HuH-7 (cell line): Measurements from ENCODE around the gene EYA4.

Experiments
- DNase-seq: peaks from one replicate; pipeline ENCODE4 v3.0.0; 2011; ENCODE audit warnings: low spot score

Gene EYA4

DNA sequence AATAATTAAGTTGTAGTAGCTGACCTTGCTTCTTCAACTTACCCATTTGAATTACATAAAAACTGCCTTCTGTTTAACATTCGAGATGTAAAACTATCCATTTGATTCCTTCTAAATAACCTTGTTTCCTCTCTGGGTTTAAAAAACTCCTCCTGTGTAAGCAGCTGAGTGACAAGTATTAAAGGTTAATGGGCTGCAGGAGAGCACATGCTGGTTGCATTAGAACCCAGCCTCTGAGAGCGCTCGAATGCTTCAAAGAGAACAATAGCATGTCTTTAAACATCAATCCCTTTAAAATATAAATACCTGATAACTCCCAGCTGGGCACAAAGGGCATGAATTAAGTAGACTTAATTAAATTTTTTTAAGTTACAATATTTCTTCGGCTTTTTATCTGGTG, 215.8 kb downstream of the EYA4 start:
- DNase-seq: no peak

DNA sequence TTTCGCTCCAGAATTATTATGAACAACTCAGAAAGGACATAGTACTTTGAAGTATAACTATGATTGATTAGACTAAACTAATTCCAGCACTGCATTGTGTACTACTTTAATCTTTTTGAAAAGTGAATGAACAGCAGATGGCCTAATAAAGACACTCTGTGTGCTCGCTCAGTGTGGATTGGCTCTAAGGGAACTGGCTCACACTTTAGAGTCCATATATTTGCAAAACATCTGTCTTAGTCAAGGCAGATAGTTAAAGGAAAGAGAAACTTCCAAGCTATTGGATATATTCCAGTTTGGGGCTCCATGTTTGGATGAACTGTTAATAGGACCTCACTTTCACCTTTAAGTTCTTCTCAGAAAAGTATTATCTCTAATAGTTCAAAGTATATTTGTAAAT, 218.9 kb downstream of the EYA4 start:
- DNase-seq: no peak

DNA sequence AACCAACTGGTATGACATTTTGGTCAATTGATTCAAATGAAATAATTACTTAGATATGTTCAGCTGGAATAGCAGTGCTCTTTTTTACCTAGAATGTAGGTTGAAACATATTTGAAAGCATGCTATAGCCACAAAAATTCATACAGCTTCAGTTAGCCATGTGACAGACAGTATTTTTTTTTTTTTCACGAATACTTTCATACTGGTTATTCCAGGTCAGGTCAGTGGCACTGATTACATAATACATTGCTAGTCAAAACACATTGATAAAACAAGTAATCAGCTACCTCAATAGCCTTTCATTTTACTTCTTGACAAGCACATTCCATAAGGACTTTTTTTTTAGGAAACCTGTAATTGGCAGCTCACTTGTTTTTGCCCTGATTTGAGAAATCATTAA, 222.6 kb downstream of the EYA4 start:
- no peak for DNase-seq

DNA sequence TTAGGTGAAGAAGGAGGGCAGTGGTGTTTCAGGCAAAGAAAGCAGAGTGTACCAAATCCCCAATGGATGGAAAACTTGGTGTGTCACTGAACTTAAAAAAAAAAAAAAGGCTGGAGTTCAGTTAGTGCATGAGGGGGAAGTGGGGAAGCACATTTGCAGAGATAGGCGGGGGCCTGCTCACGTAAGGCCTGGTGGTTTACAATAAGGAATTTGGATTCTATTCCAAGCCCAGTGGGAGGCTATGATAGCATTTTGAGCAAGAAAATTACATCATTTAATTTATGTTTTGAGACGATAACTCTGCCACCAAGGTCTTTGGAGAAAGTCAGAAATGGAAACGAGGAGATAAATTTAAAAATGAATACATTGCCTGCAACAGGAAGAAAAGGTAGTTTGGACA, 225.5 kb downstream of the EYA4 start:
- DNase-seq: no peak

DNA sequence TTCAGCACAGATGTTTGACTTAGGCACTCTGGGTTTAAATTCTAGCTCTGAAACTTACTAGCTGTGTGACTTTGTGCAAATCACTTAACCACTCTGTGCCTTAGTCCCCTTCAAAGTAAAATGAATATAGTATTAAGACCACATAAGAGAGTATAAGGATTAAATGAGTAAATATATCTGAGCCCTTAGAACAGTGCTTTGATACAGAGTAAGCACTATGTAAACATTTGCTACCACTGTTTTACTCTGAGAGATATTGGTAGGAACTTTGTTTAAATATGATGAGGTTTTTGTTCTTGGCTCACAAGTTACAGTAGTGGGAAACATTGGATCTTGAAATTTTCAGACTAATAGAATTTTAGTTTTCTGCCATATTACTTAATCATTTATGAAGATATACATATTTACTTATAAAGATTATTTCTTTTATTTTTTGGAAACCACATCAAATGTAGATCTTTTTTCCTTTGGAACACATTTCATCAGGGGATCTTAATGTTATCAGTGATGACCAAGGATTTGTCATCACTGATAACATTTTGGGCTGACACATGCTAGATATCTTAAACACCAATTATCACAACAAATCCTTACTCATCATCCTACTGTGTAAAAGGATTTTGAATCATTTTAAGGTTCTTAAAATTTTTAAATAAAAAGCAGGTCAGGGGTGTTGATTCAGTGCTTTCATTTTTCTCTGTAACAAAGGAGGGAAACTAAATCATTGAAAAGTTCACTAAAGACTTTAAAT, 226.2 kb downstream of the EYA4 start:
- no peak for DNase-seq

DNA sequence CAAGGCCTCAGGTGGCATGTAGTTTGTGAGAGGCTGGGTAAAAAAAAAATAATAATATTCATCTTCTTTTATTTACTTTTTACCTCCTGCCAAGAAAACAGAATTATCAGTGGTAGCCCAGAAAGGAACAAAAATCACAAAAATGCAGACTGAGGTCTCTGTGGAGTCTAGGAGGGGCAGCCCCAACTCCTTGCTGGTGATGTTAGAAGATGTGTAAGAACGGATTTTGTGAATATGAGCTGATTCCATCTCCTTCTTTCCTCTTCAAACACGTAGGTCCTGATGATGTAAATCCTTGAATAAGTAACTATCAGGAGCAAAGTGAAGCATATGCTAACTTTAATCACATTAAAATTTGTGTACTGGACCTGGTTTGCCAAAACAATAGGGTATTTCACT, 226.8 kb downstream of the EYA4 start:
- no peak for DNase-seq

GRCh38 chr6:133468591-133468990, 227.4 kb downstream of the EYA4 start:
- no peak for DNase-seq

- no peak for DNase-seq
These were observed 233.4 kb downstream of the EYA4 start for GRCh38 chr6:133474516-133474915.

DNA sequence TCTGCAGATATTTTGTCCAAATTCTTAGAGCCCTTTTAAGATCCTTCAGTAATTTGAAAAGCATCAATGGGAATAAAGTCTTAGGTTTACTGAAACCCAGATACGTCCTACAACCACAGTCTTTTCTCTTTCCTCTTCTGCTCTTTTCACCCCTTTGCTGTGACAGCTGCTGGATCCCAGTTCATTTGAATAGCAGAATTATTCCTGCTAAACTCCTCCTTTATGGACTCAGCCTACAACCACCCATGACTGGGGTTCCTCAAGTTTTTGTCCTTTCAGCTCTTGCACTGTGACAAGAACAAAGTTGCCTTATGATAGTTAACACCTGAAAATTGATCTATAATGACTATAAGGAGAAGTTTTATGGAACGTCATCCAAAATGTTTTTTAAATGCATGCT, 237.5 kb downstream of the EYA4 start:
- DNase-seq: no peak

DNA sequence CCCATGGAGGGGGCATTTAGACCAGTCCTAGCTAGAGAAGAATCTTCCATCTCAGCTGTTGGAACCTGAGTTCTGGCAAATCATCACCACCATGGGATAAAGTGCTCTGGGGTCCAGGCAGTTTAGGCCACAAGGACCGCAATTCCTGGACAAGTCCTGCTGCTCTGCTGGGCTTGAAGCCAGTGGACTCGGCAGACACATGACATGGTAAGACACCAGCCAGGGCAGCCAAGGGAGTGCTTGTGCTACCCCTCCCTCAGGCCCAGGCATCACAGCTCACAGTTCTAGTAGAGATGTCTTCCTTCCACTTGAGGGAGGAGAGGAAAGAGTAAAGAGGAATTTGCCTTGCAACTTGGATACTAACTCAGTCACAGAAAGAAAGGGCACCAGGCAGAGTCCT, 246.0 kb downstream of the EYA4 start:
- DNase-seq: no peak

- no peak for DNase-seq
These were observed 254.2 kb downstream of the EYA4 start for GRCh38 chr6:133495205-133495903.

GRCh38 chr6:133499662-133500061, 258.5 kb downstream of the EYA4 start:
- no peak for DNase-seq

DNA sequence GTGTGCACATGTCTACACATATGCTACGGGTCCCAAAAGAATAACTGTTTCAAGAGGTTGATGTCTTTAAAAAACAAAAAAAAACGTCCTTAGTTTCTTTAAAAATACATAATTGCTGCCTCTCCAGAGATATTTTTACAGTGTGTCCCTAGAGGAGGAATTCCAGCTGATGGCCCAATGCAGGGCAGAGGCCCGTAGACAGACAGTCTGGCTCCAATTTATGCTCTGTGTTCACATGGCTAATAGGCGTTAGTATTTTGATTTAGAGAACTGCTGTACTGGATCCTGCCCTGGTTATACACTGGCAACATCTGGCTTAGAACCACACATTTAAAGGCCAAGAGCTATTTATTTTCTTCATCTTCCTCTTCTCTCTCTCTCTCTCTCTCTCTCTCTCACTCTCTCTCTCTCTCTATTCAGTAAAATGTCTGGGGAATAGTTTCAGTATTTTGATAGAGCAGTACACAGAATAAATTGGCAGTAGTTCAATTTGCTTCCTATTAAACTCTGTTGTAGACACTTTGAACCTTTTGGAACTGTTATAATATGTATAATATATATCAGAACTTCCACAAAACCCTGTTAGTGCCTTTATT, 260.6 kb downstream of the EYA4 start:
- no peak for DNase-seq

- no peak for DNase-seq
These were observed 261.5 kb downstream of the EYA4 start for GRCh38 chr6:133502441-133503335.

DNA sequence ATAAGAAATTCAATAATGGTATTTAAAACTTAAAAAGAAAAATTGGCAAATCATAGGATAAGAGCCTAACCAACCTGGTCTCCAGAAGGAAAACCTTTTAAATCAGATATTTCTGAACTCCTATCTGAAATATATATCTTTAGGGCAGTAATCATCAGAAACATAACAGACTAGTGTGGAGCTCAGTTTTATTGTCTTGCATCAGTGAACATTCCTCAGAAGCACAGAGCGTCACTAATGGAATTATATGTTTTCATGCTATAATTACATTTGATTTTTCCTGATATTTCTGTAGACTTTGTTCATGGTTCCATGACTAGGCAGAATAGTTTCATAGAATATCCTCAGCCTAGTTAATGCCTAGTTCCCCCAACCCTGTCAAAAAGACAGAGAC, 262.2 kb downstream of the EYA4 start:
- DNase-seq: no peak

GRCh38 chr6:133504158-133504557, 263.0 kb downstream of the EYA4 start:
- DNase-seq: no peak

DNA sequence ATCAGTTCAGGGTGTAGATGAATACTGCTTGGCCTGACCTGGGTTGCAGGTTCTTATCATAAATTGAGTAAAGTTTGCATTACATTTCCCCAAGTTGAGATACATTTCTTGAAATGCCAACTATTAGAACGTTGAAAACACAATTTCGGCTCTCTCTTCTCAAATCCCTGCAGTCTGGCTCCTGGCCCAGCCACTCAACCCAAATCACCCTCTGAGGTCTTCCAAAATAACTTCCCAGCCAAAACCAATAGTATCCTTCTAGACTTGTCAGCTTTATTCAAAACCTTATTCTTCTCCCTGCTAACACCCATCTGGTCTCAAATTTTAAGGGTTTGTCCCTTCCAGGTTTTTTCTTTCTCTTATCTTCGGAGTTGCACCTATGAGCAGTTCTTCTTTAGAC, 263.6 kb downstream of the EYA4 start:
- DNase-seq: no peak

DNA sequence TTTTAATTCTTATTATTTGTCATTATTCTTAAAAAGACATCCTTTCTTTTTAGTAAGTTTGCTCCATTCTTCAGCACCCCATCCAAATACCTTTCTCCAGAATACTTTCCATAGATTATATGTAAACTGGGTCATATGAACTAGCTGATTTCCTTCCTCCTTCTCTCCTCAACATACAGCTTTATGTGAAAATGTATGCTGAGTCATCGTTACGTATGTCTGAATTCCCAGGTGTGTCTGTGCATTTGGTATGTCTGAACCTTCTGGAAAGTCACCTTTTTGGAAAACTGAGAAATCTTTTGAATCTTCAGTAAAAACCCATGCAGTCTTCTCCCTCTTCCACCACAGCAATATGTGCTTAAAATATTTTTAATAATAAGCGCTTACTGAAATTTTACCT, 264.5 kb downstream of the EYA4 start:
- DNase-seq: no peak

- peak; percentile 8 for DNase-seq
These were observed 271.4 kb downstream of the EYA4 start for GRCh38 chr6:133512410-133513016.

DNA sequence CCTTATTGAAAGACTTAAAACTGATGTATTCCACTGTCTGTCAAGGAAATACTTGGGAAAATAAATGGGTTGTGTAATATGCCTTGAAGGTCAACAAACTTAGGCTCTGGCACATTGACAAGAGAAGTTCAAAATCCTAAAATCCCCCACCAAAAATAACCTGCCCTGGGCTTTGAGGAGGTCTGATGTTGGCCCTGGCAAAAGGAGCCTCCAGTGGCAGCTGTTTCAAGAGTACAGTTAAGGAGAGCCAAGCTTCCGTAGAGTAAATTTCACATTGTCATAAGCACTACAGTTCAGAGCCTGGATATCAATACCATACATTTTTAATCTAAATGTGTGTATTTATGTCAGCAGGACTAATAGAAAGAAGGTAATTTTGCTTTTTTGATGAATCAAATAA, 282.7 kb downstream of the EYA4 start:
- no peak for DNase-seq

GRCh38 chr6:133526436-133526835, 285.3 kb downstream of the EYA4 start:
- no peak for DNase-seq

GRCh38 chr6:133528566-133528965, 287.4 kb downstream of the EYA4 start:
- DNase-seq: no peak
